Measurements from ENCODE around the gene BABAM2.

GRCh38 chr2:27909901-27910300, 19.4 kb downstream of the BABAM2 start:
- TF ChIP-seq FOS (IDR thresholded peaks at IDR 0.05; ENCODE audit: low read depth, low read length), result no peak
- TF ChIP-seq, protein P1, sequence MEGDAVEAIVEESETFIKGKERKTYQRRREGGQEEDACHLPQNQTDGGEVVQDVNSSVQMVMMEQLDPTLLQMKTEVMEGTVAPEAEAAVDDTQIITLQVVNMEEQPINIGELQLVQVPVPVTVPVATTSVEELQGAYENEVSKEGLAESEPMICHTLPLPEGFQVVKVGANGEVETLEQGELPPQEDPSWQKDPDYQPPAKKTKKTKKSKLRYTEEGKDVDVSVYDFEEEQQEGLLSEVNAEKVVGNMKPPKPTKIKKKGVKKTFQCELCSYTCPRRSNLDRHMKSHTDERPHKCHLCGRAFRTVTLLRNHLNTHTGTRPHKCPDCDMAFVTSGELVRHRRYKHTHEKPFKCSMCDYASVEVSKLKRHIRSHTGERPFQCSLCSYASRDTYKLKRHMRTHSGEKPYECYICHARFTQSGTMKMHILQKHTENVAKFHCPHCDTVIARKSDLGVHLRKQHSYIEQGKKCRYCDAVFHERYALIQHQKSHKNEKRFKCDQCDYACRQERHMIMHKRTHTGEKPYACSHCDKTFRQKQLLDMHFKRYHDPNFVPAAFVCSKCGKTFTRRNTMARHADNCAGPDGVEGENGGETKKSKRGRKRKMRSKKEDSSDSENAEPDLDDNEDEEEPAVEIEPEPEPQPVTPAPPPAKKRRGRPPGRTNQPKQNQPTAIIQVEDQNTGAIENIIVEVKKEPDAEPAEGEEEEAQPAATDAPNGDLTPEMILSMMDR (conservative IDR thresholded peaks at IDR 0.05; ENCODE audit: low read depth, low read length), result no peak
- no peak for TF ChIP-seq MAZ (IDR thresholded peaks at IDR 0.05; ENCODE audit: borderline replicate concordance, low read depth, low read length)
- TF ChIP-seq RCOR1 (IDR thresholded peaks at IDR 0.05; ENCODE audit: insufficient replicate concordance, low read length), result no peak
- TF ChIP-seq SMC3 (IDR thresholded peaks at IDR 0.05; ENCODE audit: low read depth, low read length), result no peak
- no peak for TF ChIP-seq POLR2A (IDR thresholded peaks at IDR 0.05; ENCODE audit: low read depth, low read length)
- no peak for TF ChIP-seq MAFK (IDR thresholded peaks at IDR 0.05; ENCODE audit: low read depth, low read length)
- no peak for TF ChIP-seq RFX5 (IDR thresholded peaks at IDR 0.05; ENCODE audit: low read depth, low read length)
- TF ChIP-seq MXI1 (IDR thresholded peaks at IDR 0.05; ENCODE audit: borderline replicate concordance, low read depth, low read length), result no peak
- no peak for TF ChIP-seq NFE2L2 (IDR thresholded peaks at IDR 0.05; ENCODE audit: low read depth, low read length)
- TF ChIP-seq RAD21 (IDR thresholded peaks at IDR 0.05; ENCODE audit: low read length), result no peak
